Measurements from ENCODE around the gene KLHL2. TPM values are rescaled to one million over a fixed set of nuclear protein-coding genes. Genes with fewer than 3 reads are reported as not detected.

The KLHL2 gene
- total and polyA plus RNA-seq, 2 of the 13 experiments (the other 11 are each of a cell fraction or from before 2014, with no cell fraction given) = 9.2 to 17.6 TPM

DNA sequence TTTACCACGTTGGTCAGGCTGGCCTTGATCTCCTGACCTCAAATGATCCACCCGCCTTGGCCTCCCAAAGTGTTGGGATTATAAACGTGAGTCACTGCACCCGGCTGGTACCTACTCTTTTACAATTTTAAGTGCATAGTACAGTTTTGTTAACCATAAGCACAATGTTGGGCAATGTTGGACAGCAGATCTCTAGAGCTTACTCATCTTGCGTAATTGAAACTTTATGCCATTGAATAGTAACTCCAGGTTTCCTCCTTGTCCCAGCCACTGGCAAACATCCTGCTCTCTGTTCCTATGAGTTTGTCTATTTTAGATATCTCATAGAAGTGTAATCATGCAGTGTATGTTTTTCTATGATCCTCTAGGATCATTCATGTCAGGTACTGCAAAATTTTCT lies 162.2 kb downstream of the KLHL2 start (continued):
- TF ChIP-seq, protein P1, sequence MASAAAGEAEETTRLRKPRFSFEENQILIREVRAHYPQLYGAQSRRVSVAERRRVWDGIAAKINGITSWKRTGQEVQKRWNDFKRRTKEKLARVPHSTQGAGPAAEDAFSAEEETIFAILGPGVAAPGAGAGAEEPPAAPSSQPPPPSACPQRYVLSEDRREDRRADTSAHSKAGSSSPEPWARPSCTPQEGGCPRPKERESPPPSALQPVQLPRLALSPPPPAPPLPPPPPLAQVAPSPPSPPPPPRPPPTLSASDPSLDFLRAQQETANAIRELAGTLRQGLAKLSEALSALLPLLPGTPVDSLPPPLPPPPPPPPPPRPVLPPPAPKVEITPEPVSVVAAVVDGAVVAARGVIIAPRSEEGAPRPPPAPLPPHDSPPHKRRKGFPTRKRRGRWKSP (CRISPR knock-in tag; IDR thresholded peaks at IDR 0.05) = peak; percentile 67; the same call in 1 of the 2 replicates
- TF ChIP-seq TOE1 (CRISPR knock-in tag; IDR thresholded peaks at IDR 0.05) (0 out of 2 replicates have a peak, but pooled peaks have one; percentile 37), EED (CRISPR knock-in tag; IDR thresholded peaks at IDR 0.05) (no peak), KAT2B (IDR thresholded peaks at IDR 0.05; ENCODE audit: borderline replicate concordance, low read depth, low read length) (no peak), ZNF33A (CRISPR knock-in tag; IDR thresholded peaks at IDR 0.05; ENCODE audit: borderline replicate concordance) (peak; percentile 45; the same call in 1 of the 2 replicates), BRCA1 (CRISPR knock-in tag; IDR thresholded peaks at IDR 0.05) (no peak), TBX2 (CRISPR knock-in tag; IDR thresholded peaks at IDR 0.05; ENCODE audit: borderline replicate concordance) (peak; percentile 80), ZNF296 (CRISPR knock-in tag; conservative IDR thresholded peaks at IDR 0.05) (no peak), ZNF546 (CRISPR knock-in tag; conservative IDR thresholded peaks at IDR 0.05) (no peak), REL (CRISPR knock-in tag; conservative IDR thresholded peaks at IDR 0.05) (no peak), ZNF775 (CRISPR knock-in tag; IDR thresholded peaks at IDR 0.05; ENCODE audit: borderline replicate concordance) (no peak), RBAK (CRISPR knock-in tag; IDR thresholded peaks at IDR 0.05) (0 out of 2 replicates have a peak, but pooled peaks have one; percentile 45), TRIM24 (CRISPR knock-in tag; IDR thresholded peaks at IDR 0.05) (peak; percentile 95), ZKSCAN5 (CRISPR knock-in tag; IDR thresholded peaks at IDR 0.05) (no peak), JUND (CRISPR knock-in tag; IDR thresholded peaks at IDR 0.05) (peak; percentile 89), ZFP82 (CRISPR knock-in tag; IDR thresholded peaks at IDR 0.05; ENCODE audit: borderline replicate concordance) (no peak), SKI (IDR thresholded peaks at IDR 0.05; ENCODE audit: partially characterized antibody) (peak; percentile 60), ZNF660 (CRISPR knock-in tag; IDR thresholded peaks at IDR 0.05; ENCODE audit: borderline replicate concordance, low read depth) (no peak)
- TF ChIP-seq, protein P2, sequence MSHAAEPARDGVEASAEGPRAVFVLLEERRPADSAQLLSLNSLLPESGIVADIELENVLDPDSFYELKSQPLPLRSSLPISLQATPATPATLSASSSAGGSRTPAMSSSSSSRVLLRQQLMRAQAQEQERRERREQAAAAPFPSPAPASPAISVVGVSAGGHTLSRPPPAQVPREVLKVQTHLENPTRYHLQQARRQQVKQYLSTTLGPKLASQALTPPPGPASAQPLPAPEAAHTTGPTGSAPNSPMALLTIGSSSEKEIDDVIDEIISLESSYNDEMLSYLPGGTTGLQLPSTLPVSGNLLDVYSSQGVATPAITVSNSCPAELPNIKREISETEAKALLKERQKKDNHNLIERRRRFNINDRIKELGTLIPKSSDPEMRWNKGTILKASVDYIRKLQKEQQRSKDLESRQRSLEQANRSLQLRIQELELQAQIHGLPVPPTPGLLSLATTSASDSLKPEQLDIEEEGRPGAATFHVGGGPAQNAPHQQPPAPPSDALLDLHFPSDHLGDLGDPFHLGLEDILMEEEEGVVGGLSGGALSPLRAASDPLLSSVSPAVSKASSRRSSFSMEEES (CRISPR knock-in tag; IDR thresholded peaks at IDR 0.05) = peak; percentile 80
- TF ChIP-seq, protein P3, sequence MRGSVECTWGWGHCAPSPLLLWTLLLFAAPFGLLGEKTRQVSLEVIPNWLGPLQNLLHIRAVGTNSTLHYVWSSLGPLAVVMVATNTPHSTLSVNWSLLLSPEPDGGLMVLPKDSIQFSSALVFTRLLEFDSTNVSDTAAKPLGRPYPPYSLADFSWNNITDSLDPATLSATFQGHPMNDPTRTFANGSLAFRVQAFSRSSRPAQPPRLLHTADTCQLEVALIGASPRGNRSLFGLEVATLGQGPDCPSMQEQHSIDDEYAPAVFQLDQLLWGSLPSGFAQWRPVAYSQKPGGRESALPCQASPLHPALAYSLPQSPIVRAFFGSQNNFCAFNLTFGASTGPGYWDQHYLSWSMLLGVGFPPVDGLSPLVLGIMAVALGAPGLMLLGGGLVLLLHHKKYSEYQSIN (CRISPR knock-in tag; IDR thresholded peaks at IDR 0.05; ENCODE audit: borderline replicate concordance) = no peak
- TF ChIP-seq, protein P4, sequence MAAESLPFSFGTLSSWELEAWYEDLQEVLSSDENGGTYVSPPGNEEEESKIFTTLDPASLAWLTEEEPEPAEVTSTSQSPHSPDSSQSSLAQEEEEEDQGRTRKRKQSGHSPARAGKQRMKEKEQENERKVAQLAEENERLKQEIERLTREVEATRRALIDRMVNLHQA (CRISPR knock-in tag; IDR thresholded peaks at IDR 0.05) = no peak
- TF ChIP-seq, protein P5, sequence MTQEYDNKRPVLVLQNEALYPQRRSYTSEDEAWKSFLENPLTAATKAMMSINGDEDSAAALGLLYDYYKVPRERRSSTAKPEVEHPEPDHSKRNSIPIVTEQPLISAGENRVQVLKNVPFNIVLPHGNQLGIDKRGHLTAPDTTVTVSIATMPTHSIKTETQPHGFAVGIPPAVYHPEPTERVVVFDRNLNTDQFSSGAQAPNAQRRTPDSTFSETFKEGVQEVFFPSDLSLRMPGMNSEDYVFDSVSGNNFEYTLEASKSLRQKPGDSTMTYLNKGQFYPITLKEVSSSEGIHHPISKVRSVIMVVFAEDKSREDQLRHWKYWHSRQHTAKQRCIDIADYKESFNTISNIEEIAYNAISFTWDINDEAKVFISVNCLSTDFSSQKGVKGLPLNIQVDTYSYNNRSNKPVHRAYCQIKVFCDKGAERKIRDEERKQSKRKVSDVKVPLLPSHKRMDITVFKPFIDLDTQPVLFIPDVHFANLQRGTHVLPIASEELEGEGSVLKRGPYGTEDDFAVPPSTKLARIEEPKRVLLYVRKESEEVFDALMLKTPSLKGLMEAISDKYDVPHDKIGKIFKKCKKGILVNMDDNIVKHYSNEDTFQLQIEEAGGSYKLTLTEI (CRISPR knock-in tag; conservative IDR thresholded peaks at IDR 0.05) = no peak
- TF ChIP-seq, protein P6, sequence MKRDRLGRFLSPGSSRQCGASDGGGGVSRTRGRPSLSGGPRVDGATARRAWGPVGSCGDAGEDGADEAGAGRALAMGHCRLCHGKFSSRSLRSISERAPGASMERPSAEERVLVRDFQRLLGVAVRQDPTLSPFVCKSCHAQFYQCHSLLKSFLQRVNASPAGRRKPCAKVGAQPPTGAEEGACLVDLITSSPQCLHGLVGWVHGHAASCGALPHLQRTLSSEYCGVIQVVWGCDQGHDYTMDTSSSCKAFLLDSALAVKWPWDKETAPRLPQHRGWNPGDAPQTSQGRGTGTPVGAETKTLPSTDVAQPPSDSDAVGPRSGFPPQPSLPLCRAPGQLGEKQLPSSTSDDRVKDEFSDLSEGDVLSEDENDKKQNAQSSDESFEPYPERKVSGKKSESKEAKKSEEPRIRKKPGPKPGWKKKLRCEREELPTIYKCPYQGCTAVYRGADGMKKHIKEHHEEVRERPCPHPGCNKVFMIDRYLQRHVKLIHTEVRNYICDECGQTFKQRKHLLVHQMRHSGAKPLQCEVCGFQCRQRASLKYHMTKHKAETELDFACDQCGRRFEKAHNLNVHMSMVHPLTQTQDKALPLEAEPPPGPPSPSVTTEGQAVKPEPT (CRISPR knock-in tag; IDR thresholded peaks at IDR 0.05; ENCODE audit: low read depth) = no peak
